GM19438 (cell line): ENCODE data around the gene LENG1.
"Not testable (repeated sequence)": the region's sequence is repeated elsewhere in the genome, so short reads cannot be mapped to it uniquely, and the experiment has no call there.

ENCODE experiments used
- ATAC-seq: cut with Tn5 transposase; IDR thresholded peaks from one replicate; pipeline ENCODE4 v1.9.1; 2021; ENCODE audit warnings: low read depth; ENCODE audit not compliant: unreplicated experiment

LENG1 gene

GRCh38 chr19:54159352-54160181 lies at the start of gene LENG1:
Gene LENG1, minus strand, starts transcription at chr19:54159721. Its CDS starts 26 bp downstream, at chr19:54159695.
- ATAC-seq, result peak; percentile 88

GRCh38 chr19:54208784-54209057 lies 49.2 kb upstream of the LENG1 start:
- ATAC-seq, result no peak

GRCh38 chr19:54207983-54208783 lies 48.7 kb upstream of the LENG1 start:
- ATAC-seq, result peak; percentile 52

GRCh38 chr19:54207676-54207982 lies 48.1 kb upstream of the LENG1 start:
- no peak for ATAC-seq

GRCh38 chr19:54207193-54207592 lies 47.7 kb upstream of the LENG1 start:
- ATAC-seq, result not testable (repeated sequence)

- ATAC-seq, result no peak
Observed at GRCh38 chr19:54206831-54207177, 47.3 kb upstream of the LENG1 start.

GRCh38 chr19:54206030-54206830 lies 46.7 kb upstream of the LENG1 start:
- ATAC-seq, result no peak

- no peak for ATAC-seq
Observed at GRCh38 chr19:54204767-54205468, 45.4 kb upstream of the LENG1 start.

GRCh38 chr19:54203151-54203611 lies 43.7 kb upstream of the LENG1 start:
- no peak for ATAC-seq

GRCh38 chr19:54201980-54202379 lies 42.5 kb upstream of the LENG1 start:
- ATAC-seq, result no peak

- no peak for ATAC-seq
Observed at GRCh38 chr19:54201172-54201701, 41.7 kb upstream of the LENG1 start.

- no peak for ATAC-seq
Observed at GRCh38 chr19:54199401-54199800, 39.9 kb upstream of the LENG1 start.

- ATAC-seq, result no peak
Observed at GRCh38 chr19:54197121-54197520, 37.6 kb upstream of the LENG1 start.

GRCh38 chr19:54196536-54196935 lies 37.0 kb upstream of the LENG1 start:
- ATAC-seq, result no peak

GRCh38 chr19:54194463-54194862 lies 34.9 kb upstream of the LENG1 start:
- not testable (repeated sequence) for ATAC-seq

- no peak for ATAC-seq
Observed at GRCh38 chr19:54193011-54193410, 33.5 kb upstream of the LENG1 start.

- no peak for ATAC-seq
Observed at GRCh38 chr19:54191811-54192453, 32.4 kb upstream of the LENG1 start.

- ATAC-seq, result no peak
Observed at GRCh38 chr19:54191011-54191810, 31.7 kb upstream of the LENG1 start, which contains the start of gene TSEN34. Gene TSEN34, plus strand, starts transcription at chr19:54191308. Its CDS starts 57 bp downstream, at chr19:54191365.

- ATAC-seq, result peak; percentile 44
Observed at GRCh38 chr19:54190503-54191010, 31.0 kb upstream of the LENG1 start.
